Gastroesophageal sphincter (tissue), 4 donors: ENCODE measurements around the gene PARD3. TPM values are rescaled to one million over a fixed set of nuclear protein-coding genes. Genes with fewer than 3 reads are reported as not detected.
A peak's percentile ranks its signal among the peaks of the same experiment; 100 is the strongest.

Source experiments
- ATAC-seq: fragments of 150-250 bp; one replicate; pipeline ENCODE4 v1.9.1; 2016; ENCODE audit warnings: mild to moderate bottlenecking, moderate library complexity
- H3K27ac ChIP-seq, 4 donors: fragments of 200-600 bp; sonication (generic) in 3 of 4; 1 replicate in 3 of 4; 2 replicates in 1 of 4; pipeline ENCODE4 v1.5.1; 2016 to 2019
- H3K27me3 ChIP-seq: fragments of 200-600 bp; sonication (generic); one replicate; pipeline ENCODE4 v1.5.1; 2019
- H3K36me3 ChIP-seq, 2 donors: fragments of 200-600 bp; sonication (generic); one replicate each; pipeline ENCODE4 v1.5.1; 2019; ENCODE audit warnings: control low read depth in 1 of 2
- H3K4me1 ChIP-seq, 3 donors: fragments of 200-600 bp; sonication (generic); 1 replicate in 2 of 3; 2 replicates in 1 of 3; pipeline ENCODE4 v1.5.1; 2016 to 2019; ENCODE audit warnings: control low read depth in 2 of 3
- H3K4me3 ChIP-seq, 2 donors: fragments of 200-600 bp; sonication (generic); one replicate each; pipeline ENCODE4 v1.5.1; 2019; ENCODE audit warnings: mild to moderate bottlenecking in 1 of 2, moderate library complexity in 1 of 2
- H3K9me3 ChIP-seq, 3 donors: fragments of 200-600 bp; sonication (generic); one replicate each; pipeline ENCODE4 v1.5.1; 2017 to 2019; ENCODE audit warnings: control low read depth in 2 of 3
- CTCF ChIP-seq, 4 experiments: fragments of 200-600 bp in 2 of 4; fragments of 450-650 bp in 2 of 4; sonication (generic) in 1 of 4; IDR thresholded peaks; one replicate each; pipeline ENCODE4 v1.5.1; 2017 to 2019; ENCODE audit warnings: antibody characterized with exemption in 4 of 4, mild to moderate bottlenecking in 2 of 4, moderate library complexity in 2 of 4
- EP300 ChIP-seq: sonication (generic); formaldehyde crosslinking; IDR thresholded peaks from one replicate; pipeline ENCODE4 v1.6.1; 2017; ENCODE audit warnings: antibody characterized with exemption, mild to moderate bottlenecking
- POLR2A ChIP-seq, 2 donors: fragments of 450-650 bp; IDR thresholded peaks; one replicate each; pipeline ENCODE4 v1.6.1; 2017; ENCODE audit warnings: antibody characterized with exemption in 2 of 2, mild to moderate bottlenecking in 2 of 2, moderate library complexity in 1 of 2
- POLR2AphosphoS5 ChIP-seq: sonication (generic); formaldehyde crosslinking; IDR thresholded peaks from one replicate; pipeline ENCODE4 v1.6.1; 2017; ENCODE audit warnings: antibody characterized with exemption
- WGBS, 2 donors: methylation state at CpG; one replicate each; pipeline ENCODE4 v1.1.5; 2018; ENCODE audit warnings: low coverage in 1 of 2; 5-methylcytosine and 5-hydroxymethylcytosine counted together
- total RNA-seq, 4 donors: library from RNA; depleted of rRNA; stranded (reverse); fragments of >200 nt; gene quantifications; one replicate each; pipeline ENCODE4 v1.1.0, GENCODE V29; 2016

The PARD3 gene
- total RNA-seq, 4 donors from 2014 or later, result 101 to 127 (median 115) TPM

GRCh38 chr10:34656661-34657060 is 158.4 kb downstream of the PARD3 start:
- ATAC-seq, result no peak
- Histone ChIP-seq H3K9me3 (no peaks in the 10 kb centered on the region), H3K27ac (no peak overlapping the region), H3K4me3 (no peak overlapping the region), H3K27me3 (no peaks in the 10 kb centered on the region), H3K4me1 (peaks cover 0 to 71% (median 0%) of the 10 kb centered on the region in 3 donors), H3K36me3 (no peaks in the 10 kb centered on the region)
- WGBS, 2 donors, result 83 to 85% methylated on average over 4 of the region's 4 CpGs
- TF ChIP-seq POLR2A (IDR thresholded peaks at IDR 0.05) (no peak), CTCF (IDR thresholded peaks at IDR 0.05) (no peak)

- no peak for TF ChIP-seq EP300
- TF ChIP-seq CTCF (IDR thresholded peaks at IDR 0.05), result peak; percentile 44 to 66 (median 50)
- no peak for TF ChIP-seq POLR2A (IDR thresholded peaks at IDR 0.05)
- Histone ChIP-seq H3K36me3 (no peaks in the 10 kb centered on the region), H3K4me1 (peaks cover 0 to 67% (median 0%) of the 10 kb centered on the region in 3 donors), H3K27ac (no peak overlapping the region), H3K4me3 (no peak overlapping the region), H3K27me3 (no peaks in the 10 kb centered on the region), H3K9me3 (no peaks in the 10 kb centered on the region)
- 66 to 71% methylated on average over 6 of the region's 6 CpGs for WGBS, 2 donors
- no peak for ATAC-seq
Observed at GRCh38 chr10:34655286-34656170, 159.6 kb downstream of the PARD3 start.

- Histone ChIP-seq H3K9me3 (no peaks in the 10 kb centered on the region), H3K27ac (no peak overlapping the region), H3K27me3 (no peaks in the 10 kb centered on the region), H3K4me1 (peaks cover 0 to 63% (median 0%) of the 10 kb centered on the region in 3 donors), H3K36me3 (no peaks in the 10 kb centered on the region), H3K4me3 (no peak overlapping the region)
- TF ChIP-seq CTCF (IDR thresholded peaks at IDR 0.05) (no peak), EP300 (no peak), POLR2AphosphoS5 (no peak), POLR2A (IDR thresholded peaks at IDR 0.05) (no peak)
- 73 to 78% methylated on average over 3 of the region's 3 CpGs for WGBS, 2 donors
- ATAC-seq, result no peak
Observed at GRCh38 chr10:34654211-34654610, 160.9 kb downstream of the PARD3 start.

DNA sequence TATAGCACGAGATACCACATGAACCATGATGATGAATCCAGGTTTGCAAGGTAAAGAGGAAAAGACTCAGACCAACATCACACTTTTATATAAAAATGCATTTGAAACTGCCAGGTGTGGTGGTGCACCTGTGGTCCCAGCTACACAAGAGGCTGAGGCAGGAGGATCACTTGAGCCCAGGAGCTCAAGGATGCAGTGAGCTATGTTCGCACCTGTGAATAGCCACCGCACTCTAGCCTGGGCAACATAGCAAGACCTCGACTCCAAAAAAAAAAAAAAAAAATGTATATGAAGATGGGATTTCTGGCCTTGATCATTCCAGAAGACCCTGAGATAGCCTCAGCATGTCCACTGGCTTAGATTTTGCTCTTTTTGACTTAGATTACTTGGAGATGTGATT is 161.6 kb downstream of the PARD3 start:
- H3K9me3 ChIP-seq, result no peaks in the 10 kb centered on the region
- ATAC-seq, result no peak
- no peak overlapping the region for H3K4me3 ChIP-seq
- H3K27me3 ChIP-seq, result no peaks in the 10 kb centered on the region
- WGBS, 2 donors, result 83 to 96% methylated on average over 2 to 4 of the region's 4 CpGs
- H3K4me1 ChIP-seq, result peaks cover 0 to 57% (median 0%) of the 10 kb centered on the region in 3 donors
- no peaks in the 10 kb centered on the region for H3K36me3 ChIP-seq
- TF ChIP-seq POLR2AphosphoS5 (no peak), POLR2A (IDR thresholded peaks at IDR 0.05) (no peak), CTCF (IDR thresholded peaks at IDR 0.05) (no peak), EP300 (no peak)
- no peak overlapping the region for H3K27ac ChIP-seq
